HepG2 (cell line): ENCODE measurements around the gene U2AF2. TPM values are rescaled to one million over a fixed set of nuclear protein-coding genes. Genes with fewer than 3 reads are reported as not detected.

Source experiments
- AFF4 ChIP-seq: sonication (generic); formaldehyde crosslinking; IDR thresholded peaks from 2 replicates; pipeline ENCODE4 v1.4.0; 2020; ENCODE audit warnings: missing genetic modification reagents
- ATF5 ChIP-seq: sonication (generic); formaldehyde crosslinking; IDR thresholded peaks from 2 replicates; pipeline ENCODE4 v1.4.0; 2020; ENCODE audit warnings: mild to moderate bottlenecking, low read depth, missing genetic modification reagents
- CHD4 ChIP-seq: fragments of 200-600 bp; sonication (generic); IDR thresholded peaks from 2 replicates; pipeline ENCODE4 v1.7.0; 2017; ENCODE audit warnings: mild to moderate bottlenecking, low read length, borderline replicate concordance
- FOSL2 ChIP-seq: sonication (generic); formaldehyde crosslinking; IDR thresholded peaks from 2 replicates; pipeline ENCODE4 v1.4.0; 2020; ENCODE audit warnings: missing genetic modification reagents
- HNF1B ChIP-seq: sonication (generic); formaldehyde crosslinking; IDR thresholded peaks from 2 replicates; pipeline ENCODE4 v1.5.1; 2020; ENCODE audit warnings: mild to moderate bottlenecking, moderate library complexity, missing genetic modification reagents
- MEIS1 ChIP-seq: sonication (generic); formaldehyde crosslinking; IDR thresholded peaks from 2 replicates; pipeline ENCODE4 v1.9.0; 2021; ENCODE audit warnings: mild to moderate bottlenecking, missing genetic modification reagents, moderate library complexity, borderline replicate concordance
- PAX8 ChIP-seq: sonication (generic); formaldehyde crosslinking; IDR thresholded peaks from 2 replicates; pipeline ENCODE4 v1.8.0; 2022; ENCODE audit warnings: mild to moderate bottlenecking, missing genetic modification reagents, borderline replicate concordance
- PCBP2 ChIP-seq: fragments of 200-400 bp; formaldehyde crosslinking; optimal IDR thresholded peaks from 2 replicates; pipeline ENCODE3; 2018; ENCODE audit warnings: low read length, low read depth; ENCODE audit not compliant: poor library complexity, severe bottlenecking
- PITX1 ChIP-seq: sonication (generic); formaldehyde crosslinking; IDR thresholded peaks from 2 replicates; pipeline ENCODE4 v1.5.1; 2020; ENCODE audit warnings: mild to moderate bottlenecking, missing genetic modification reagents
- RFX5 ChIP-seq: IDR thresholded peaks from 2 replicates; pipeline ENCODE4 v1.6.1; 2011; ENCODE audit warnings: low read depth, low read length, improper control_type of control experiment
- TAF15 ChIP-seq: fragments of 200-400 bp; formaldehyde crosslinking; IDR thresholded peaks from one replicate; pipeline ENCODE4 v1.6.1; 2018; ENCODE audit warnings: mild to moderate bottlenecking, low read depth, low read length; ENCODE audit not compliant: poor library complexity, severe bottlenecking
- TEF ChIP-seq: sonication (generic); formaldehyde crosslinking; IDR thresholded peaks from 2 replicates; pipeline ENCODE4 v1.5.0; 2020; ENCODE audit warnings: missing genetic modification reagents
- ZFP36 ChIP-seq: fragments of 150-350 bp; IDR thresholded peaks from 2 replicates; pipeline ENCODE4 v1.6.1; 2018; ENCODE audit warnings: borderline replicate concordance, low read length, low read depth; ENCODE audit not compliant: partially characterized antibody
- ZNF205 ChIP-seq: IDR thresholded peaks from 2 replicates; pipeline ENCODE4 v1.6.1; 2018; ENCODE audit warnings: missing biosample characterization, missing genetic modification reagents
- ZNF781 ChIP-seq: sonication (generic); formaldehyde crosslinking; IDR thresholded peaks from 2 replicates; pipeline ENCODE4 v1.5.1; 2020; ENCODE audit warnings: borderline replicate concordance, mild to moderate bottlenecking, missing genetic modification reagents; ENCODE audit errors: not compliant biosample characterization
- ZNF841 ChIP-seq: sonication (generic); formaldehyde crosslinking; IDR thresholded peaks from 2 replicates; pipeline ENCODE4 v1.8.1; 2023; ENCODE audit warnings: missing genetic modification reagents, borderline replicate concordance
- ZSCAN22 ChIP-seq: sonication (generic); formaldehyde crosslinking; IDR thresholded peaks from 2 replicates; pipeline ENCODE4 v1.4.0; 2020; ENCODE audit warnings: mild to moderate bottlenecking, missing genetic modification reagents
- ZUFSP ChIP-seq: sonication (generic); formaldehyde crosslinking; IDR thresholded peaks from 2 replicates; pipeline ENCODE4 v1.9.0; 2021; ENCODE audit warnings: missing genetic modification reagents, mild to moderate bottlenecking, borderline replicate concordance
- ZZZ3 ChIP-seq: sonication (generic); formaldehyde crosslinking; IDR thresholded peaks from 2 replicates; pipeline ENCODE4 v1.4.0; 2020; ENCODE audit warnings: missing genetic modification reagents, mild to moderate bottlenecking, borderline replicate concordance
- polyA plus RNA-seq, 8 experiments: library from polyadenylated mRNA; depleted of rRNA in 3 of 8; stranded (reverse) in 7 of 8; unstranded in 1 of 8; fragments of >200 nt; fragmentation: Illumina TruSeq in 4 of 8; extraction: Trizol in 4 of 8; gene quantifications; 2 replicates each; pipeline versions ENCODE4 v1.2.1 to v1.2.3, GENCODE V29; 2011 to 2016; ENCODE audit warnings: low read depth in 4 of 8, missing spikeins in 1 of 8, mixed read lengths in 1 of 8; ENCODE audit not compliant: insufficient read depth in 1 of 8
- total RNA-seq, 5 experiments: library from RNA; depleted of rRNA; stranded (reverse); fragments of >200 nt; fragmentation: Illumina TruSeq; extraction: Trizol; gene quantifications; 2 replicates each; pipeline ENCODE4 v1.2.3, GENCODE V29; 2016; ENCODE audit warnings: low read depth in 1 of 5

Gene U2AF2
- total and polyA plus RNA-seq, 2 of the 13 experiments (the other 11 are each of a cell fraction or from before 2014, with no cell fraction given) = 84.3 to 124 TPM

GRCh38 chr19:55643003-55643886, 11.6 kb upstream of the U2AF2 start, which contains the start of gene ZNF581 (continued):
- TF ChIP-seq ZNF781 (CRISPR knock-in tag) (peak; percentile 85), CHD4 (no peak), HNF1B (peak; percentile 66), PITX1 (no peak), AFF4 (CRISPR knock-in tag) (no peak), ZSCAN22 (CRISPR knock-in tag) (no peak), MEIS1 (CRISPR knock-in tag) (no peak; the same call in 1 of the 2 replicates), ATF5 (CRISPR knock-in tag) (0 out of 2 replicates have a peak, but pooled peaks have one; percentile 33), TAF15 (no peak), PCBP2 (peak; percentile 39), RFX5 (0 out of 2 replicates have a peak, but pooled peaks have one; percentile 14), FOSL2 (CRISPR knock-in tag) (peak; percentile 20; the same call in 1 of the 2 replicates), TEF (CRISPR knock-in tag) (no peak), ZUFSP (CRISPR knock-in tag) (no peak), ZNF205 (CRISPR knock-in tag) (peak; percentile 70; the same call in 1 of the 2 replicates), ZZZ3 (no peak), ZFP36 (no peak), ZNF841 (CRISPR knock-in tag) (no peak), PAX8 (CRISPR knock-in tag) (0 out of 2 replicates have a peak, but pooled peaks have one; percentile 62)
